Right renal cortex interstitium (tissue), 3 donors: ENCODE results near the gene PRKCQ. TPM values are rescaled to one million over a fixed set of nuclear protein-coding genes. Genes with fewer than 3 reads are reported as not detected.

Source experiments
- DNase-seq, 3 donors: peaks; one replicate each; pipeline ENCODE4 v3.0.0-alpha.2; 2013; ENCODE audit warnings: low read depth in 3 of 3, low spot score in 2 of 3
- polyA plus RNA-seq, 3 donors: library from polyadenylated mRNA; unstranded; fragments of 120-200 nt; gene quantifications; one replicate each; pipeline ENCODE4 v1.2.1, GENCODE V29; 2013; ENCODE audit not compliant: insufficient read length in 3 of 3

Gene PRKCQ
- polyA plus RNA-seq, 3 donors, result 16.5 to 18.1 (median 17.6) TPM

- DNase-seq, result no peak
These were observed 51.7 kb downstream of the PRKCQ start for GRCh38 chr10:6528198-6528950.

GRCh38 chr10:6525599-6526165 is 54.4 kb downstream of the PRKCQ start:
- DNase-seq, result no peak

GRCh38 chr10:6522230-6522629 is 57.8 kb downstream of the PRKCQ start:
- no peak for DNase-seq

GRCh38 chr10:6520138-6520537 is 59.9 kb downstream of the PRKCQ start:
- DNase-seq, result no peak

- DNase-seq, result no peak
These were observed 61.2 kb downstream of the PRKCQ start for GRCh38 chr10:6518791-6519429.

- no peak for DNase-seq
These were observed 63.2 kb downstream of the PRKCQ start for GRCh38 chr10:6516929-6517284.

- DNase-seq, result no peak
These were observed 63.7 kb downstream of the PRKCQ start for GRCh38 chr10:6516281-6516928.

- no peak for DNase-seq
These were observed 65.0 kb downstream of the PRKCQ start for GRCh38 chr10:6514844-6515780.

- no peak for DNase-seq
These were observed 65.9 kb downstream of the PRKCQ start for GRCh38 chr10:6514180-6514579.

- DNase-seq, result no peak
These were observed 66.6 kb downstream of the PRKCQ start for GRCh38 chr10:6513476-6513875.

- DNase-seq, result no peak
These were observed 67.9 kb downstream of the PRKCQ start for GRCh38 chr10:6512182-6512581.

- DNase-seq, result no peak
These were observed 68.7 kb downstream of the PRKCQ start for GRCh38 chr10:6511347-6511746.

- DNase-seq, result no peak
These were observed 72.8 kb downstream of the PRKCQ start for GRCh38 chr10:6507311-6507710.

- no peak for DNase-seq
These were observed 74.8 kb downstream of the PRKCQ start for GRCh38 chr10:6505300-6505699.

- DNase-seq, result no peak
These were observed 75.8 kb downstream of the PRKCQ start for GRCh38 chr10:6504296-6504695.

GRCh38 chr10:6503171-6503570 is 76.9 kb downstream of the PRKCQ start:
- DNase-seq, result no peak

GRCh38 chr10:6501931-6502330 is 78.1 kb downstream of the PRKCQ start:
- no peak for DNase-seq

GRCh38 chr10:6499974-6500373 is 80.1 kb downstream of the PRKCQ start:
- DNase-seq, result no peak

- DNase-seq, result no peak
These were observed 81.3 kb downstream of the PRKCQ start for GRCh38 chr10:6498771-6499170.

GRCh38 chr10:6497620-6498019 is 82.5 kb downstream of the PRKCQ start:
- no peak for DNase-seq
